GM18519 (cell line): ENCODE measurements around the gene ZFP36L2.

Source experiments
- ATAC-seq: cut with Tn5 transposase; IDR thresholded peaks from one replicate; pipeline ENCODE4 v1.9.1; 2021; ENCODE audit warnings: mild to moderate bottlenecking, moderate library complexity; ENCODE audit not compliant: unreplicated experiment, low FRiP score

ZFP36L2 gene

GRCh38 chr2:43224131-43224570 is 2.3 kb downstream of the ZFP36L2 start:
- no peak for ATAC-seq

- no peak for ATAC-seq
Measured at GRCh38 chr2:43223521-43224001, 2.8 kb downstream of the ZFP36L2 start.

- no peak for ATAC-seq
Measured at GRCh38 chr2:43222475-43223309, 3.7 kb downstream of the ZFP36L2 start.

- no peak for ATAC-seq
Measured at GRCh38 chr2:43221763-43222474, 4.5 kb downstream of the ZFP36L2 start.

GRCh38 chr2:43221124-43221762 is 5.2 kb downstream of the ZFP36L2 start:
- ATAC-seq = no peak

- ATAC-seq = no peak
Measured at GRCh38 chr2:43220760-43221123, 5.7 kb downstream of the ZFP36L2 start.

GRCh38 chr2:43220229-43220751 is 6.1 kb downstream of the ZFP36L2 start:
- no peak for ATAC-seq

GRCh38 chr2:43219383-43220228 is 6.8 kb downstream of the ZFP36L2 start:
- no peak for ATAC-seq

- no peak for ATAC-seq
Measured at GRCh38 chr2:43218702-43219382, 7.6 kb downstream of the ZFP36L2 start.

- no peak for ATAC-seq
Measured at GRCh38 chr2:43218155-43218701, 8.2 kb downstream of the ZFP36L2 start.

- ATAC-seq = no peak
Measured at GRCh38 chr2:43217228-43218154, 8.9 kb downstream of the ZFP36L2 start.

- no peak for ATAC-seq
Measured at GRCh38 chr2:43216629-43217028, 9.8 kb downstream of the ZFP36L2 start.

- ATAC-seq = no peak
Measured at GRCh38 chr2:43215673-43216255, 10.6 kb downstream of the ZFP36L2 start.

GRCh38 chr2:43214253-43214652 is 12.2 kb downstream of the ZFP36L2 start:
- no peak for ATAC-seq

- no peak for ATAC-seq
Measured at GRCh38 chr2:43212931-43213330, 13.5 kb downstream of the ZFP36L2 start.

GRCh38 chr2:43212216-43212835 is 14.1 kb downstream of the ZFP36L2 start:
- ATAC-seq = no peak
